Breast epithelium (tissue), 3 donors: ENCODE data around the gene MNDA.

Experiments
- CTCF ChIP-seq, 3 donors: fragments of 450-650 bp; IDR thresholded peaks; one replicate each; pipeline ENCODE4 v1.5.1; 2016 to 2017; ENCODE audit warnings: antibody characterized with exemption in 3 of 3, mild to moderate bottlenecking in 3 of 3, moderate library complexity in 3 of 3
- POLR2AphosphoS5 ChIP-seq, 3 donors: sonication (generic); formaldehyde crosslinking; IDR thresholded peaks; one replicate each; pipeline ENCODE4 v1.6.1; 2017; ENCODE audit warnings: antibody characterized with exemption in 3 of 3

GRCh38 chr1:158794247-158794646, 36.9 kb upstream of the MNDA start:
- TF ChIP-seq CTCF (IDR thresholded peaks at IDR 0.05) = no peak
- TF ChIP-seq POLR2AphosphoS5 (IDR thresholded peaks at IDR 0.05) = no peak
